Muscle layer of duodenum (tissue), 2 donors: Measurements from ENCODE around the gene ICAM3.
A peak's percentile ranks its signal among the peaks of the same experiment; 100 is the strongest.

ENCODE experiments used
- H3K27ac ChIP-seq: one replicate; pipeline ENCODE4 v1.7.0; 2013; ENCODE audit warnings: mild to moderate bottlenecking, low read length
- H3K27me3 ChIP-seq: one replicate; pipeline ENCODE4 v1.7.0; 2013; ENCODE audit warnings: low read depth, mild to moderate bottlenecking, control low read depth, low read length
- H3K36me3 ChIP-seq, 2 donors: one replicate each; pipeline ENCODE4 v1.7.0; 2013; ENCODE audit warnings: low read length in 2 of 2, control low read depth in 1 of 2, mild to moderate bottlenecking in 1 of 2; ENCODE audit not compliant: insufficient read depth in 2 of 2, control insufficient read depth in 1 of 2
- H3K4me1 ChIP-seq, 2 donors: one replicate each; pipeline ENCODE4 v1.7.0; 2013; ENCODE audit warnings: low read length in 2 of 2, mild to moderate bottlenecking in 2 of 2, control low read depth in 1 of 2, moderate library complexity in 1 of 2; ENCODE audit not compliant: insufficient read depth in 2 of 2, control insufficient read depth in 1 of 2
- H3K4me3 ChIP-seq, 2 donors: one replicate each; pipeline ENCODE4 v1.7.0; 2013; ENCODE audit warnings: low read length in 2 of 2, low read depth in 1 of 2, mild to moderate bottlenecking in 1 of 2
- H3K9me3 ChIP-seq, 2 donors: one replicate each; pipeline ENCODE4 v1.7.0; 2013; ENCODE audit warnings: low read length in 2 of 2, control low read depth in 1 of 2, mild to moderate bottlenecking in 1 of 2; ENCODE audit not compliant: control insufficient read depth in 1 of 2
- donor health status: healthy.

ICAM3 gene

GRCh38 chr19:10329555-10329954 lies 9.9 kb downstream of the ICAM3 start:
- H3K27ac ChIP-seq, result no peak overlapping the region
- peaks cover 3 to 25% of the 10 kb centered on the region in 2 donors for H3K4me1 ChIP-seq
- H3K9me3 ChIP-seq, result no peaks in the 10 kb centered on the region
- no peak overlapping the region for H3K4me3 ChIP-seq
- H3K27me3 ChIP-seq, result no peaks in the 10 kb centered on the region
- peaks cover 13 to 57% of the 10 kb centered on the region in 2 donors for H3K36me3 ChIP-seq

- Histone ChIP-seq H3K9me3 (no peaks in the 10 kb centered on the region), H3K27me3 (no peaks in the 10 kb centered on the region), H3K36me3 (peaks cover 13 to 63% of the 10 kb centered on the region in 2 donors), H3K27ac (no peak overlapping the region), H3K4me3 (no peak overlapping the region), H3K4me1 (peaks cover 3 to 17% of the 10 kb centered on the region in 2 donors)
These were observed 10.6 kb downstream of the ICAM3 start for GRCh38 chr19:10328558-10329429.

- Histone ChIP-seq H3K27me3 (no peaks in the 10 kb centered on the region), H3K4me1 (peaks cover 3 to 14% of the 10 kb centered on the region in 2 donors)
These were observed 11.6 kb downstream of the ICAM3 start for GRCh38 chr19:10327793-10328192.

GRCh38 chr19:10325732-10326131 lies 13.7 kb downstream of the ICAM3 start:
- Histone ChIP-seq H3K4me3 (no peak overlapping the region), H3K36me3 (peaks cover 21 to 90% of the 10 kb centered on the region in 2 donors), H3K27me3 (no peaks in the 10 kb centered on the region), H3K4me1 (no peaks in the 10 kb centered on the region), H3K27ac (no peak overlapping the region), H3K9me3 (no peaks in the 10 kb centered on the region)

More at GRCh38 chr19:10327793-10328192, 11.6 kb downstream of the ICAM3 start:
- Histone ChIP-seq H3K27ac (no peak overlapping the region), H3K4me3 (no peak overlapping the region), H3K9me3 (no peaks in the 10 kb centered on the region), H3K36me3 (peaks cover 13 to 69% of the 10 kb centered on the region in 2 donors)

GRCh38 chr19:10321874-10322835 lies 17.3 kb downstream of the ICAM3 start:
- Histone ChIP-seq H3K9me3 (no peaks in the 10 kb centered on the region), H3K36me3 (peaks cover 17 to 87% of the 10 kb centered on the region in 2 donors), H3K4me3 (no peak overlapping the region), H3K4me1 (no peaks in the 10 kb centered on the region), H3K27ac (peak overlapping the region; percentile 45), H3K27me3 (no peaks in the 10 kb centered on the region)

- Histone ChIP-seq H3K36me3 (peaks cover 17 to 90% of the 10 kb centered on the region in 2 donors), H3K4me3 (no peak overlapping the region), H3K27ac (peak overlapping the region; percentile 45), H3K27me3 (no peaks in the 10 kb centered on the region), H3K9me3 (no peaks in the 10 kb centered on the region), H3K4me1 (no peaks in the 10 kb centered on the region)
These were observed 18.0 kb downstream of the ICAM3 start for GRCh38 chr19:10321417-10321797.

GRCh38 chr19:10320602-10321416 lies 18.6 kb downstream of the ICAM3 start:
- Histone ChIP-seq H3K4me3 (no peak overlapping the region), H3K4me1 (peaks cover 0 to 5% of the 10 kb centered on the region in 2 donors), H3K36me3 (peaks cover 17 to 87% of the 10 kb centered on the region in 2 donors), H3K27me3 (no peaks in the 10 kb centered on the region), H3K9me3 (no peaks in the 10 kb centered on the region), H3K27ac (no peak overlapping the region)

GRCh38 chr19:10318807-10319682 lies 20.4 kb downstream of the ICAM3 start:
- H3K4me1 ChIP-seq, result peaks cover 0 to 15% of the 10 kb centered on the region in 2 donors
- H3K27me3 ChIP-seq, result no peaks in the 10 kb centered on the region
- no peak overlapping the region for H3K4me3 ChIP-seq
- H3K27ac ChIP-seq, result no peak overlapping the region
- no peaks in the 10 kb centered on the region for H3K9me3 ChIP-seq
- peaks cover 17 to 72% of the 10 kb centered on the region in 2 donors for H3K36me3 ChIP-seq

- Histone ChIP-seq H3K4me1 (peaks cover 0 to 15% of the 10 kb centered on the region in 2 donors), H3K36me3 (peaks cover 17 to 62% of the 10 kb centered on the region in 2 donors), H3K4me3 (no peak overlapping the region), H3K9me3 (no peaks in the 10 kb centered on the region), H3K27ac (no peak overlapping the region), H3K27me3 (no peaks in the 10 kb centered on the region)
These were observed 21.5 kb downstream of the ICAM3 start for GRCh38 chr19:10317857-10318462.
